ENCODE measurements around the gene RNF8.

Gene RNF8

GRCh38 chr6:37354526-37355384 lies 972 bp downstream of the RNF8 start:
- no peaks in the 10 kb centered on the region for H3K27me3 ChIP-seq (ENCODE audit: insufficient read depth, poor library complexity, severe bottlenecking)
- DNase-seq (ENCODE audit: low read depth in 1 of 2, low spot score in 1 of 2) = peak in 1 of 2 experiments; percentile 17
- H3K4me3 ChIP-seq (replicated peaks; ENCODE audit: insufficient read depth, low read length) = peak overlapping the region; percentile 98
- peak overlapping the region; percentile 65 for H3K27ac ChIP-seq (replicated peaks)
- TF ChIP-seq, protein P1, sequence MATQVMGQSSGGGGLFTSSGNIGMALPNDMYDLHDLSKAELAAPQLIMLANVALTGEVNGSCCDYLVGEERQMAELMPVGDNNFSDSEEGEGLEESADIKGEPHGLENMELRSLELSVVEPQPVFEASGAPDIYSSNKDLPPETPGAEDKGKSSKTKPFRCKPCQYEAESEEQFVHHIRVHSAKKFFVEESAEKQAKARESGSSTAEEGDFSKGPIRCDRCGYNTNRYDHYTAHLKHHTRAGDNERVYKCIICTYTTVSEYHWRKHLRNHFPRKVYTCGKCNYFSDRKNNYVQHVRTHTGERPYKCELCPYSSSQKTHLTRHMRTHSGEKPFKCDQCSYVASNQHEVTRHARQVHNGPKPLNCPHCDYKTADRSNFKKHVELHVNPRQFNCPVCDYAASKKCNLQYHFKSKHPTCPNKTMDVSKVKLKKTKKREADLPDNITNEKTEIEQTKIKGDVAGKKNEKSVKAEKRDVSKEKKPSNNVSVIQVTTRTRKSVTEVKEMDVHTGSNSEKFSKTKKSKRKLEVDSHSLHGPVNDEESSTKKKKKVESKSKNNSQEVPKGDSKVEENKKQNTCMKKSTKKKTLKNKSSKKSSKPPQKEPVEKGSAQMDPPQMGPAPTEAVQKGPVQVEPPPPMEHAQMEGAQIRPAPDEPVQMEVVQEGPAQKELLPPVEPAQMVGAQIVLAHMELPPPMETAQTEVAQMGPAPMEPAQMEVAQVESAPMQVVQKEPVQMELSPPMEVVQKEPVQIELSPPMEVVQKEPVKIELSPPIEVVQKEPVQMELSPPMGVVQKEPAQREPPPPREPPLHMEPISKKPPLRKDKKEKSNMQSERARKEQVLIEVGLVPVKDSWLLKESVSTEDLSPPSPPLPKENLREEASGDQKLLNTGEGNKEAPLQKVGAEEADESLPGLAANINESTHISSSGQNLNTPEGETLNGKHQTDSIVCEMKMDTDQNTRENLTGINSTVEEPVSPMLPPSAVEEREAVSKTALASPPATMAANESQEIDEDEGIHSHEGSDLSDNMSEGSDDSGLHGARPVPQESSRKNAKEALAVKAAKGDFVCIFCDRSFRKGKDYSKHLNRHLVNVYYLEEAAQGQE (IDR thresholded peaks at IDR 0.05; ENCODE audit: insufficient replicate concordance, low read depth) = no peak
- TF ChIP-seq POLR2AphosphoS5 (IDR thresholded peaks at IDR 0.05; ENCODE audit: low read depth) (no peak; the same call in 1 of the 2 replicates), SPI1 (IDR thresholded peaks at IDR 0.05; ENCODE audit: borderline replicate concordance, low read depth) (no peak), GABPA (IDR thresholded peaks at IDR 0.05; ENCODE audit: low read depth) (no peak)
- TF ChIP-seq, protein P2, sequence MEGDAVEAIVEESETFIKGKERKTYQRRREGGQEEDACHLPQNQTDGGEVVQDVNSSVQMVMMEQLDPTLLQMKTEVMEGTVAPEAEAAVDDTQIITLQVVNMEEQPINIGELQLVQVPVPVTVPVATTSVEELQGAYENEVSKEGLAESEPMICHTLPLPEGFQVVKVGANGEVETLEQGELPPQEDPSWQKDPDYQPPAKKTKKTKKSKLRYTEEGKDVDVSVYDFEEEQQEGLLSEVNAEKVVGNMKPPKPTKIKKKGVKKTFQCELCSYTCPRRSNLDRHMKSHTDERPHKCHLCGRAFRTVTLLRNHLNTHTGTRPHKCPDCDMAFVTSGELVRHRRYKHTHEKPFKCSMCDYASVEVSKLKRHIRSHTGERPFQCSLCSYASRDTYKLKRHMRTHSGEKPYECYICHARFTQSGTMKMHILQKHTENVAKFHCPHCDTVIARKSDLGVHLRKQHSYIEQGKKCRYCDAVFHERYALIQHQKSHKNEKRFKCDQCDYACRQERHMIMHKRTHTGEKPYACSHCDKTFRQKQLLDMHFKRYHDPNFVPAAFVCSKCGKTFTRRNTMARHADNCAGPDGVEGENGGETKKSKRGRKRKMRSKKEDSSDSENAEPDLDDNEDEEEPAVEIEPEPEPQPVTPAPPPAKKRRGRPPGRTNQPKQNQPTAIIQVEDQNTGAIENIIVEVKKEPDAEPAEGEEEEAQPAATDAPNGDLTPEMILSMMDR (IDR thresholded peaks at IDR 0.05; ENCODE audit: insufficient read depth, low read length) = no peak

- TF ChIP-seq POLR2AphosphoS5 (IDR thresholded peaks at IDR 0.05; ENCODE audit: low read depth) = no peak
- TF ChIP-seq, protein P1 (IDR thresholded peaks at IDR 0.05; ENCODE audit: insufficient replicate concordance, low read depth) = no peak
- TF ChIP-seq GABPA (IDR thresholded peaks at IDR 0.05; ENCODE audit: low read depth) = no peak
- TF ChIP-seq, protein P2 (IDR thresholded peaks at IDR 0.05; ENCODE audit: insufficient read depth, low read length) = no peak
- no peak for TF ChIP-seq SPI1 (IDR thresholded peaks at IDR 0.05; ENCODE audit: borderline replicate concordance, low read depth)
- DNase-seq (ENCODE audit: low read depth in 1 of 2, low spot score in 1 of 2) = no peak
Observed at GRCh38 chr6:37357288-37357687, 3.5 kb downstream of the RNF8 start.

DNA sequence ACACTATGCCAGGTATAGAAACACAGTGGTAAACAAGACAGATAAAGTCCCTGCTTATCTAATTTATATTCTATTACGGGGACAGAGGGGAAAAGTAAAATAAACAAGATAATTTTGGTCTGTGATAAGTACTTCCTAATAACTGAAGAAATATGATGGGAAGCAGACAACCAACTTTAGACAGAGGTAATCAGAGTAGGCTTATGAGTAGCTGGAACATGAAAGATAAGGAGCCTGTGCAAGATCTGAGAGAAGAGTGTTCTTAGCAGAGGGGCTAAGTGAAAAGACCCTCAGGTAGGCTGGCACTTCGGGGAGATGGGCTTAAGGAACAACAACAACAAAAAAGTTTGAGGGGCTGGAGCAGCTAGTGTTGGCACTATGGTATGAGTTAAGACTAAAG lies 4.1 kb downstream of the RNF8 start:
- Histone ChIP-seq H3K27me3 (ENCODE audit: insufficient read depth, poor library complexity, severe bottlenecking) (no peaks in the 10 kb centered on the region), H3K4me3 (replicated peaks; ENCODE audit: insufficient read depth, low read length) (no peak overlapping the region), H3K27ac (replicated peaks) (no peak overlapping the region)
- no peak for DNase-seq (ENCODE audit: low read depth in 1 of 2, low spot score in 1 of 2)
- TF ChIP-seq, protein P1 (IDR thresholded peaks at IDR 0.05; ENCODE audit: insufficient replicate concordance, low read depth) = no peak
- TF ChIP-seq, protein P2 (IDR thresholded peaks at IDR 0.05; ENCODE audit: insufficient read depth, low read length) = no peak
- TF ChIP-seq SPI1 (IDR thresholded peaks at IDR 0.05; ENCODE audit: borderline replicate concordance, low read depth) (no peak), POLR2AphosphoS5 (IDR thresholded peaks at IDR 0.05; ENCODE audit: low read depth) (no peak), GABPA (IDR thresholded peaks at IDR 0.05; ENCODE audit: low read depth) (no peak)

More at GRCh38 chr6:37357288-37357687, 3.5 kb downstream of the RNF8 start:
- Histone ChIP-seq H3K27me3 (ENCODE audit: insufficient read depth, poor library complexity, severe bottlenecking) (no peaks in the 10 kb centered on the region), H3K4me3 (replicated peaks; ENCODE audit: insufficient read depth, low read length) (no peak overlapping the region), H3K27ac (replicated peaks) (no peak overlapping the region)
